ENCODE results near the gene KYNU.
"Not testable (repeated sequence)": the region's sequence is repeated elsewhere in the genome, so short reads cannot be mapped to it uniquely, and the experiment has no call there.

KYNU gene

DNA sequence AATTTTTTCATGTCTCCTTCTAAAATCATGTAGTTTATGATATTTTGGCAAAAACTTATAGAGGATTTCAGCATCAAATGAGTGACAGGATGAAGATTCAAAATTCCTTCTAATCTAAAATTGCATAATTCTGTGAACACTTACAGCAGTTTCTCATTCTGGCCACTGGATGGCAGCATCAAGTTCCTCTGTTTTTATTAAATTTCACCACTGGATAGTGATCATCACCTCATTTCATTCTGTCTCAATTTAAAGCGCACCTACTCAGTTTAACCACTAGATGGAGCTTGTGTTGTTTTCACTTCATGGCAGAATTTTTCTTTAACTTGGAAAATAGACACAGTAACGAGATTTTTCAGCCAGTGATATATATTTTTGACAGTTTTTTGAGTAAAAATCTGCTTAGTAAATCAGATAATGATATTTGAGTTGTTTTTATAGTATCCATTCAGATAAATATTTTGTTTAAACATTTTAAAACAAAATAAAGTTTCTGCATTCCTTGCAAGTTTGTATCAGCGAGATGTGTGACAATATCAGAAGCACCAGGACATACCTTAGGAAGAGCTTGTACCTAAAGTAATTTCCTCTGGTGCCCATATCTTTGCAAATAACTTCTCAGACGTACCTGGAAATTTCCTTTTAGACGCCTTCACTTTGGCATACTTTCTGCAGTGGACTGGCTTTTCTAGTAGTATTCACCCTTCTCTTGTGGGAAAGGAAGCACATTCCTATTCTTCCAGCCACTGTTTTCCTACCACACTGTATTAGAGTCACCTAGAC lies 157.0 kb downstream of the KYNU start:
- peak; percentile 78 for DNase-seq

DNA sequence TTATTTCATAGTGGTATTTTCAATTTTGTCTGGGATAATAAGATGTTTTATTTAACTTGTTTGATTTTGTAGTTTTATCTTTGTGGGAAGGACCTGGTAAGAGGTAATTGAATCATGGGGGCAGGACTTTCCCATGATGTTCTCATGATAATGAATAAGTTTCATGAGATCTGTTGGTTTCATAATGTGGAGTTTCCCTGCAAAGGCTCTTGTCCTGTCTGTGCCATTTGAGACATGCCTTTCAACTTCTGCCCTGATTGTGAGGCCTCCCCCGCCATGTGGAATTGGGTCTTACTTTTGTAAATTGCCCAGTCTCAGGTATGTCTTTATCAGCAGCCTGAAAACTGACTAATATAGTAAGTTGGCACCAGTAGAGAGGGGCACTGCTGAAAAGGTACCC lies 174.0 kb downstream of the KYNU start:
- no peak for DNase-seq

DNA sequence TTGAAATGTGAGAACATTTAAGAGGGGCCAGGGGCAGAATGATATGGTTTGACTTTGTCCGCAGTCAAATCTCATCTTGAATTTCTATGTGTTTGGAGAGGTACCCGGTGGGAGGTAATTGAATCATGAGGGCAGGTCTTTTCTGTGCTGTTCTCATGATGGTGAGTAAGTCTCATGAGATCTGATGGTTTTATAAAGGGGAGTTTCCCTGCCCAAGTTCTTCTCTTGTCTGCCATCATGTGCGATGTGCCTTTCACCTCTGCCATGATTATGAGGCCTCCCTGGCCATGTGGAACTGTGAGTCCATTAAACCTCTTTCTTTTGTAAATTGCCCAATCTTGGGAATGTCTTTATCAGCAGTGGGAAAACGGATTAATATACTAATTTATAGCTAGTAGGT lies 176.0 kb downstream of the KYNU start:
- DNase-seq = not testable (repeated sequence)

DNA sequence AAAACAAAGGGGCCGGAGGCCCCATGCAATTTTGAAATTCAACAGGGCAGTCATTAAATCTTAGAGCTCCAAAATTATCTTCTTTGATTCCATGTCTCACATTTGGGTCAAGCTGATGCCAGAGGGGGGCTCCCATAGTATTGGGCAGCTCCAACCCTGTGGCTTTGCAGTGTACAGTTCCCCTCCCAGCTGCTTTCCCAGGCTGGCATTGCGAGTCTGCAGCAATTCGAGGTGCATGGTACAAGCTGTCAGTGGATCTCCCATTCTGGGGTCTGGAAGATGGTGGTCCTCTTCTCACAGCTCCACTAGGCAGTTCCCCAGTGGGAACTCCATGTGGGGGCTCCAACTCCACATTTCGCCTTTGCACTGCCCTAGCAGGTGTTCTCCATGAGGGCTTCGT lies 179.1 kb downstream of the KYNU start:
- DNase-seq = no peak

DNA sequence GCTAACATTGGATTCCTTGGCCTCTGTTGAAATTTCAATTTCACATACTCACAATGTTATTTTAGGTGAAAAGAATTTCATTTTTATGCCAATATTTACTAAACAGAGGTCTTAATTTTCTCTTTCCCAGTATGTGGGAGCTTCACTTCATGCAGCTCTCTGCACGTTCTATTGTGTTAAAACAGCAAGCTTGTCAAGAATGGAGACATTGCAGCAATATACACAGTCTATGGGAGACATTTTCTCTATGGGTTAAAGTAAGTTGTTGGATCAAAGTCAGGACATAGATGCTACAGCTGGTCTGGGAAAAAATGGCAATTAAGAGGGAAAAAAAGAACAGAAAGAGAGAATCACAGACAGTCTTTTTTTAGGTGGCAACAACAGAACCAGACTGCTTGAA lies 181.4 kb downstream of the KYNU start:
- no peak for DNase-seq

DNA sequence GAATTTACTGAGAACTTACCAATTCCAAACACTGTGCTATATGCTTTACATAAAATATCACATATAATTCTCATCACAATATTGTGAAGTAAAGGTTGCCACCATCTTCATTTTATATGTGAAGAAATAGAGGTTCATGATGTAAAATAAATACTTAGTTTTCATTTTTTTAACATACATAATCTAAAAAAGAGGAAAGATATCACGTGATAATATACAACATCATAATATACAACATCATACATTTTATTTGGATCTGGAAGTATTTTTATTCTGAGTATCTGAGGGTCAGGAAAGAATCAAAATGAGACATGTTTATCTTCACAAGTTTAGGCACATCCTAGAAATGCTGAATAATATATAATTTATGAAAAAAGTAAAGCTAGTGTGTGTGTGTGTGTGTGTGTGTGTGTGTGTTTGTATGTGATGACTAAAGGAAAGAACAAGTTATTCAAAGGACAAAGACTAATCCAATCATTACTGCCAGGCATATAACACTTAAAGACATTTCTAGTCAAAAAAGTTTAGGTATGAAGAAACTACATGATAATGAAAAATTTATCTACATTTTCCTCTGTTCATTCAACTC lies 186.2 kb downstream of the KYNU start:
- DNase-seq = no peak

DNA sequence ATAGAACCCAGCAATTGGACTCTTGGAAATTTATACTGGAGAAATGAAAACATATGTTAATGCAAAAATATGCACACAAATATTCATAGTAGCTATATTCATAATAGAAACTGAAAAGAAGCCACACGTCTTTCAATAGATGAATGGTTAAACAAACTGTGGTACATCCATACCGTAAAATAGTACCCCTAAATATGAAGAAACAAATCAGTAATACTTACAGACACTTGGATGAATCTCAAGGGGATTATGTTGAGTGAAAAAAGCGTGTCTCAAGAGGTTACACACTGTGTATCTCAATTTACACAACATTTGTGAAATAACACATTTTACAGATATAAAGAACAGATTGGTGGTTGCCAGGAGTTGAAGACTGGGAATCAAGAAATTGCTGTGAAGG lies 190.6 kb downstream of the KYNU start:
- DNase-seq = no peak

DNA sequence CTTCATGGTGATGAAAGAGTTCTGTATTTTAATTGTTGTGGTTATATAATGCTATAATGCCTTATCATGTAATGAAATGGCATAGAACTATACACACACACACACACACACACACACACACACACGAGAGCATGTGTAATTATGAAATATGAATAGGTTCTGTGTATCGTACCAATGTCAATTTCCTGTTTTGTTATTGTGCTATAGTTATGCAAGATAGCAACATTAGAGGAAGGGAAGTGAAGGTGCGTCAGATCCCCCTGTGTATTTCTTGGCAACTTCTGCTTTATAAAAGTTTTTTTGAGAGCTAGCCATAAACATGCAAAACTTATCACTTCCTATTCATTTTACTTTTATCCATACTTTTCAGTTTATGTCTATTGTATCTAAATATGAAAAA lies 191.0 kb downstream of the KYNU start:
- DNase-seq = no peak

DNA sequence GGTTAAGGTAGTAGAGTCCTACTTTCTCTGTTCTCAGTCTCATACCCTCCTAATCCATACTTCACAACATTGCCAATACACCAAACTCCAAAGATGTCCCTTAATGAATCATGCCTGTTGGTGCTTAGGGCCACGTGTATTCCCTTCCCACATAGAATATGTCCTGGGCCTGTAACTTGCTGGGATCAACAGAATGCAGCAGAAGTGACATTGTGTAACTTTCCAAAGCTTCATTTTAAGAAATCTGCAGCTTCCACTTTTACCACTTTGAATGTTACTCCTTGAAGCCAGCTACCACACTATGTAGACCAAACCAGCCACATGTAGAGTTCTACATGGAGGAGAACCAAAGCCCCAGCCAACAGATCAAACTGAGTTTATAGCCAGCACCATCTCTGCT lies 193.2 kb downstream of the KYNU start:
- DNase-seq = no peak

DNA sequence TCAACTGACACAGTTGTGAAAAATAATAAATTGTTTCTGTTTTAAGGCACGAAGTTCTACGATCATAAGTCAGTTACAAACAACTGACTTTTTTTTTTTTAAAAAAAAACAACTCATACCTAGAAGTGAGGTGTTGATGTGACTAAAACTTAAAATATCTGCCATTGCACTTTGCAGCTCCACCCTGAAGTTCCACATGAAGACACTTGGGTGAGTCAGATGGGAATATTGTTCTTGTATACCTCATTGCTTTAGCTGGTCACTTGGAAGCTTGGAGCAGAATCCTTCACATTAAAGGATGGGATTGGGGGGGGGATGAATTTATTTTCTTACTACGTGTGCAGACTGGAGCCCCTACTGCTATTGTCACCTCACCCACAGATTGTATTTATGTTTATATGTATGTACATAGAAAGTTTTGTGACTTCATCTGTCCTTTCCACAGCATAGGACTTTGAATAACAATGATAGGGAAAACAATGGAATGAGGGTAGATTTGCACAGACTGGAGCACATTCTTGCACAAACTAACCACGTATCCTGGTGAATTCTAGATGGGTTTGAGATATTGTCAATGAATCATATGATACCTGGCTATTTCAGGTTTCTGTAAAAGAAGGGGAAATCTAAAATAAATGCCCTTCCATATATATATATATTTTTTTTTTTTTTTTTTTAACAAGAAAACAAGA lies 193.9 kb downstream of the KYNU start:
- DNase-seq = no peak

DNA sequence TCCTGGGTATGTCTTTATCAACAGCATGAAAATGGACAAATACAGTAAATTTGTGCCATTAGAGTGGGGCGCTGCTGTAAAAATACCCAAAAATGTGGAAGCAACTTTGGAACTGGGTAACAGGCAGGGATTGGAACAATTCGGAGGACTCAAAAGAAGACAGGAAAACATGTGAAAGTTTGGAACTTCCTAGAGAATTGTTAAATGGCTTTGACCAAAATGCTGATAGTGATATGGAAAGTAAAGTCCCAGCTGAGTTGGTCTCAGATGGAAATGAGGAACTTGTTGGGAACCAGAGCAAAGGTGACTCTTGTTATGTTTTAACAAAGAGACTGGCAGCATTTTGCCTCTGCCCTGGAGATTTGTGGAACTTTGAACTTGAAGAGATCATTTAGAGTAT lies 197.4 kb downstream of the KYNU start:
- not testable (repeated sequence) for DNase-seq

DNA sequence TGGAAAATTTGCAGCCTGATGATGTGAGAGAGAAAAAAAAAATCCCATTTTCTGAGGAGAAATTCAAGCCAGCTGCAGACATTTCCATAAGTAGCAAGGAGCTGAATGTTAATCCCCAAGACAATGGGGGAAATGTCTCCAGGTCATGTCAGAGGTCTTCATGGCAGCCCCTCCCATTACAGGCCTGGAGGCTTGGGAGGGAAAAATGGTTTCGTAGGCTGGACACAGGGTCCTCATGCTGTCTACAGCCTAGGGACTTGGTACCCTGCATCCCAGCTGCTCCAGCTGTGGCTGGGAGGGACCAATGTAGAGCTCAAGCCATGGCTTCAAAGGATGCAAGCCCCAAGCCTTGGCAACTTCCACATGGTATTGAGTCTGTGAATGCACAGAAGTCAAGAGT lies 198.2 kb downstream of the KYNU start:
- DNase-seq = no peak

DNA sequence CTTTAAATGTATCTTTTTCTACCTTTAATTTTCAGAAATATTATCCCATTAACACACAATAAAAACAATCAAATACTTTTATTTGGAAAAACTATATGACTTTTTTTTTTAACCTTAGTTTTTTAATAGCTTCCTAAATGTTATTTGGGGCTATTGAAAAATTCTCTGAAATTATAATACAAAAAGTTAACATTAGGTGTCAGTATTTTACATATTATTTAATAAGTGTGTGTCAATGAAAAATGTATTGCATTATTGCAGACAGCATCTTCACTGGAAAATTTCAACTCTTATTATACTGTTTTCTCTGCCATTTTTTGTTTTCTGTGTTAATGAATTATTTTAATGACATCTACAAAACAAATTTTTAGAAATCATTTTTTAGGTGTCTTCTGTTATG lies 200.6 kb downstream of the KYNU start:
- DNase-seq = no peak

DNA sequence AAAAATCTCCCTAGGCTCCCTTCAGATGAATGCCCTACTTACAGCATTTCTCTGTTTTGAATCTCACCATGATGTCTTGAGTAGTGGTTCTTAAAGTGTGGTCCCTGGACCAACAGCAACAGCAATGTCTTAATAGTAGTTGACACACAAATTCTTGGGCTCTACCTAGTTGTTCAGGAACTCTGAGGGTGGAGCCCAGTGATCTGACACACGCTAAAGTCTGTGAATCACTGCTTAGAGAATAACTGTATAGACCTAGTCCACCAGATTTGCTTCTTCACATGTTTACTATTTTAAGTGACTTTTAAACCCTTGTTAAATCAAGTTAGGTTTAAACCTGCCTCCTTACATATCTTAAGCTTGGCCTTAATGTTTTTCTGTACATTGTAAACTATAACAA lies 204.2 kb downstream of the KYNU start:
- DNase-seq = no peak

DNA sequence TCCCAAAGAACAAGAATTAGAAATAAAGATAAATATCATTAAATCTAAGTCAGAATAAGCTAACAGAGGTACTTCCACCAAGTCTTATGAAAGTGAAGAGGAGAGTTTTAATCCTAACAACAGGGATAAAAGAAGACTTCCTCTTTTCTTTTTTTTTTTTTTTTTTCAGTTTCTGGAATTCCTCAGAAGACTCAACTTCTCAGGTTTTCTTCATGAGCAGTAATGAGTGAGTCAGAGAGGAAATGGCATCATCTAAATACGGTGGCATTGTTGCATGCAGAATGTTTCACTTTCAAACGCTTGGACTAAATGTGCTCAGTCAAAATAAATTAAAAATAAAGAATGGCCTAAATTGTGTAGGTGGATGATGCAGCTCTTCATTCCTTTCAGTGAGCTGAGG lies 206.2 kb downstream of the KYNU start:
- peak; percentile 74 for DNase-seq

DNA sequence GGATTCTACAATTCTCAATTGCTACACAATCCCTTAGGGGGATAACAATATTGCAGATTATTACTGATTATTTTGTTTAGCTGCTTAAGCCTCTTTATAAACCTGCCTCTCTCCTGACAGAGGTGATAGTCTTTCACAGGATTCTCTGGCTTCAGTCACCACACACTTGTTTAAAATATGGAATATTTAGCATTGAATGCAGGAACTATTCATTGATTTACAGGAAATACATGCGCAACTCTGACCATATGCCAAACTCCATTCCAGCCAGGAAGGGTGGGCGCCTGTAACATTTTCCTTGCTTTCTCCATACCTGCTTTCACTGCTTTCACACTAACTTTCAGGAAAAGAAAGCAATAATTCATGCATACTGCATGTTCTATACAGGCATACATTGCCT lies 207.0 kb downstream of the KYNU start:
- DNase-seq = no peak

DNA sequence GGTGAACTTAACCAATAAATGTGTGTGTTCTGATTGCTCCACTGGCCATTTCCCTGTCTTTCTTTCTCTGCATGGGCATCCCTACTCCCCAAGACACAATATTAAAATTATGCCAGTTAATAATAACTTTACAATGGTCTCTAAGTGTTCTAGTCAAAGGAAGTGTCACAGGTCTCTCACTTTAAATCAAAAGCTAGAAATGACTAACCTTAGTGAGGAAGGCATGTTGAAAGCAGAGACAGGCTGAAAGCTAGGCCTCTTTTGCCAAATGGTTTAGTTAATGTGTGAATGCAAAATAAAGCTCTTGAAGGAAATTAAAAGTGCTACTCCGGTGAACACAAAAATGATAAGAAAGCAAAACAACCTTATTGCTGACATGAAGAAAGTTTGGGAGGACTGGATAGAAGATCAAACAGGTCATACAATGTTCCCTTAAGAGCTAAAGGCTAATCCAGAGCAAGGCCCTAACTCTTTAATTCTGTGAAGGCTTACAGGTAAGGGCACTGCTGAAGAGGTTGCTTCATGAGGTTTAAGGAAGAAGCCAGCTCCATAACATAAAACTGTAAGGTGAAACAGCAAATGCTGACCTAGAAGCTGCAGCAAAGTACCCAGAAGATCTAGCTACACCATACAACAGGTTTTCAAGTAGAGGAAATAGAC lies 207.8 kb downstream of the KYNU start:
- DNase-seq = no peak

DNA sequence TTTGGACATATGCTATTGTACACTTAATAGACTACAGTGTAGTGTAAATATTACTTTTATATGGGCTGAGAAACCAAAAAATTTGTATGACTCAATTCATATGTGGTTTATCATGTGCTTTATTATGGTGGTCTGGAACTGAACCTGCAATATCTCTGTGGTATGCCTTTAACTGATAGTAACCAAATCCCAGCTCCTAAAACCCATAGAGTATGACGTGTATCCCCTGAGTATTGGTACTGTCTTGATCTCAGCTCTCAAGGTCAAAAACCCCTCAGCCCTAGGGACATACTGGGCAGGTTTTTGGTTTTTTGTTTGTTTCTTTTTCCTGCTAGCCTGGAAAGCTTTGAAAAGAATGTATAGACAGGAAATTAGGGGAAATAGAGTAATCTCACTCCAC lies 209.6 kb downstream of the KYNU start:
- DNase-seq = no peak

DNA sequence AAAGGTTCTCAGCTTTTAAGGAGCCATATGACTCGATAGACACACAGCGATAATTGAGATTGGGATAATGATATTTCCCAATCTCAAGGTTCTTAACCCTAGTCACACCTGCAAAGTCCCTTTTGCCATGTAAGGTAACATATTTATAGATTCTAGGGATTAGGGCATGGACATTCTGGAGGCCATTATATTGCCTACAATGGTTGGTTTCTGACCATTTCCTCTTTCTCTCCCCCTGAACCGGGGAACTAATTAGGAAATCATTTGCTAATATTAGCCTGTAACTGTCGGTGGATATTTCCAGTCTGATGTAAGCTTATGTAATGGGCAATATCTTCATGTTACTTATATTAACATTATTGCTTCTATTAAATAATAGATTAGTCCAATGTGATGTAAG lies 210.9 kb downstream of the KYNU start:
- no peak for DNase-seq

DNA sequence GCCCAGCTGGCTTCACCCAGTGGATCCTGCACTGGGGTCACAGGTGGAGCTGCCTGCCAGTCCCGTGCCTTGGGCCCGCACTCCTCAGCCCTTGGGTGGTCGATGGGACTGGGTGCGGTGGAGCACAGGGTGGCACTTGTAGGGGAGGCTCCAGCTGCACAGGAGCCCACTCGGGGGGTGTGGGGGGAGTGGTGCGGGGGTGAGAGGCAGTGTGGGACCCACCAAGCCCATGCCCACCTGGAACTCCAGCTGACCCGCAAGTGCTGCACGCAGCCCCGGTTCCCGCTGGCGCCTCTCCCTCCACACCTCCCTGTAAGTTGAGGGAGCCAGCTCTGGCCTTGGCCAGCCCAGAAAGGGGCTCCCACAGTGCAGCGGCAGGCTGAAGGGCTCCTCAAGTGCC lies 212.1 kb downstream of the KYNU start:
- DNase-seq = not testable (repeated sequence)
